Fibroblast of skin of right biceps (primary cell): ENCODE data around the gene RAB15.

ENCODE experiments used
- DNase-seq: peaks from one replicate; pipeline ENCODE4 v3.0.0-alpha.2; 2013

Gene RAB15

DNA sequence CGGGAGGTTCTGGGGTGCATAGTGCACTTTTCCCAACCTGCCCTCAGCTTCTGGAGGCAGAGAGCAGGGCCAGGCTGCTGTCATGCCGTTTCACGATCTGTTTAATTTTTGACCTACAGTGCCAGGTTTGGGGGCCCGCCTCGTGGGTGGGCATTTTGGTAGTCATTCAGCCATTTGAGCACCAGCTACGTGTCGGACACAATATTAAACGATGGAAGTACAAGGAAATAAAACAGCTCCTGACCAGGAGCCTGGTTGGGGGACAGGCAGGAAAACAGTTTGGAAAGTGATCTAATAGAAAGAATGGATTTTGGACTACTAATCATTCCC is 15.3 kb upstream of the RAB15 start:
- no peak for DNase-seq

DNA sequence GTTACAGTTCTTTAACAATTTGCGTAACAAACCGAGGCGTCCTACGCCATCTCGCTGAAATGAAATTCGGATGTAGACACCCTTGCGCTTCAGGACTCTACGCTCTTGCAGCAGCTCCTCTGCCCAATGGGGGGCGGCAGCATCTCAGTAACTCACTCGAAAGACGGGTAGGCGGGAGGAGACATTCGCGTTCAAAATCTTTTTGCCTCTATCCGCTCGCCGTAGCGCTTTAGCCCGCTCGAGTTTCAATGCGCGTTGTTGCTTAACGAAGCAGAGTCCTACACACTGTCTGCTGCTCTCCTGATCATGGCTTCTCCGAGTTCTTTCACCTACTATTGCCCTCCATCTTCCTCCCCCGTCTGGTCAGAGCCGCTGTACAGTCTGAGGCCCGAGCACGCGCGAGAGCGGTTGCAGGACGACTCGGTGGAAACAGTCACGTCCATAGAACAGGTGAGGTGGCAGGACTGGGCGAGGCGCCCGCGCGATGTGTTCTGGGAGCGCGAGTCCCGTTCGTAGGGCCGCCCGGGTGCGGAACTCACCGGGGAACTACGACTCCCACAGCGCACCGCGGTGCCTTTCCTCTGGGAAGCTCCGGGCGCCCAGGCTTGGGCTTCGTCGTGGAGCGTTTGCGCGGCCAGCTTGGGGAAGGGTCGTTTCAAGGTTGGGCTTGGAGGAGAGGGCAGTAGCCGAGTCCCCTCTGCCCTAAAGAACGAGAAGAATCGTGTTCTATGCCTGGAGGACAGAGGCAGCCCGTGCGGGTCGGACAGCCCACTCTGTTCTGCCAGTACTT is 14.7 kb upstream of the RAB15 start, which contains the start of gene FNTB:
FNTB (plus strand) TSS at position 248 of the 790 bp plus-strand sequence; CDS start at position 307, 59 bp downstream.
- peak; percentile 97 for DNase-seq

DNA sequence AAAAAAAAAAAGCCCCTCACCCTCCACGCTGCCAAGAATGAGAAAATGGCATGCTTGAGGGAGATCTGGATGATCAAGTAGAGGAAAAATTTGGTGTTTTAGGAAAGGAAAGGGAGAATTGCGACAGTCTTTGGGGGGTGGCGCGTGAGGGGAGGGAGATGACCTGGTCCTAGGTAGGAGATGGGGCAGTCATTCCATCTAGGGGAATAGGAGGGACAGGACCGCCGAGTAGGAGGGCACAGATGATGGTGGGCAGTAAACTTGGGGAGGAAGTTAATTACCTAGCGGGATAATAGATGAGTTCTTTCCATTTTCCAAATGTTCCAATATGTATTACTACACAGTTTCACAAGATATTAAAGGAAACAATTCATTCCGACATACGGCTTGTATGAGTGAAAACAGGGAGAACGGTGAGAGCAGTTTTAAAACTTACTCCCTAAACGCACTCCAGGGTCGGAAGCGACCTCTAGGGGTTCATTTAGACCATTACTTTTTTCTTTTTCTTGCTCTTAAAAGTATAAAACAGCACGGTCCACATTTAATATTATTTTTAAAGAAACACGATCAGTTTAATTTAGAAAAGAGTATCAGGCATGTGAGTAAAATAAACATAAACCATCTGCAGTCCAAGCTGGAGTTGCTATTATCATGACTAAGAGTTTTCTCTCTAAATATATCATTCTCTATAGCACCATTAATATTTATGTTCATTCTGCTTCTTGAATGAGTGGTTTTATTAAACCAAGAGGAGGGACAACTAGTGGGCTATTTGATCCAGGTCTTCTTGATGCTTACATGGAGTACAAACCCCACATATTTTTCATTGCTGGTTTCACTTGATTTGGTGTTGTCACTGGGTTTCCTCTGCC is 11.5 kb upstream of the RAB15 start:
- peak; percentile 51 for DNase-seq

DNA sequence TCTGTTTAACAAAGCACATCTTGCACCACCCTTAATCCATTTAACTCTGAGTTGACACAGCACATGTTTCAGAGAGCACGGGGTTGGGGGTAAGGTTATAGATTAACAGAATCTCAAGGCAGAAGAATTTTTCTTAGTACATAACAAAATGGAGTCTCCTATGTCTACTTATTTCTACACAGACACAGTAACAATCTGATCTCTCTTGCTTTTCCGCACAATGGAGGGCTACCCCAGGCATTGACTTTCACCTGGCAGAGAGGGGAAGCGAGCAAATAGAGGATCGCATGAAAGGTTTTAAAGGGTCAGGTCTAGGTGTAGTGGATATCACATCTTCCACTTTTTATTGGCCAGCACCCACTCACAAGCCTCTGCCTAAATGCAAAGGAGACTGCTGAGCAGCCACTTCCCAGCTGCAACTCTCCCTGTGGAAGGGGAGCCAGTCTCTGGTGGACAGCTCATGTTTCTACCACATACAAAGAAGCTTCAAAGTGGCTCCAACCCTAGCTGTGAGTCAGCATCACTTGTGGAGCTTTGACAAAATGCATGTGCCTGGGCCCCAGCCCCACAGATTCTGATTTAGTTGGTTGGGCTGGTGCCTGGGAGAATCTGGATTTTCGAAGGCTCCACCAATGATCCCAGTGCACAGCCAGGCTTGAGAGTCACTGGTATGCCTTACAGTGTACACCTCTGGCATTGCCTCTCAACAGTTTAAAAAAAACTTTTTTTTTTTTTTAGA is 7.4 kb upstream of the RAB15 start:
- peak; percentile 33 for DNase-seq

DNA sequence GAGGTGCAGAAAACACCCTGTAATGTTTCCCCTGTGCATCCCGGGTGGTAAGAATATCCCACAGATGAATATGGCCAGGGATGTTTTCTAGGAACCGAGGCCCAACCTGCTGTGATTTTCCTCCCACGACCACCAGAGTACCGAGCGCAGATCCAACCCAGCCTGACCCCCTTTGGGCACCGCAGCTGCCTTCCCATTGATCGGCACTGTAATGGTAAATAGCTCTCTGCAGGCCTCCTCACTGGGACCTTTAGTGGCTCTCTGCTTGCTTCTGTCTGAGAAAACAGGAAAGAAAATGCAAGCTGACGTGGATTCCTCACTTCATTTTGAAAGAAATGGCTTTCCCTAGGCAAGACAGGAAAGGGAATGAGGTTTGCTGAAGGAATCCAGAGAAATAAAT is 2.4 kb upstream of the RAB15 start:
- DNase-seq = no peak

DNA sequence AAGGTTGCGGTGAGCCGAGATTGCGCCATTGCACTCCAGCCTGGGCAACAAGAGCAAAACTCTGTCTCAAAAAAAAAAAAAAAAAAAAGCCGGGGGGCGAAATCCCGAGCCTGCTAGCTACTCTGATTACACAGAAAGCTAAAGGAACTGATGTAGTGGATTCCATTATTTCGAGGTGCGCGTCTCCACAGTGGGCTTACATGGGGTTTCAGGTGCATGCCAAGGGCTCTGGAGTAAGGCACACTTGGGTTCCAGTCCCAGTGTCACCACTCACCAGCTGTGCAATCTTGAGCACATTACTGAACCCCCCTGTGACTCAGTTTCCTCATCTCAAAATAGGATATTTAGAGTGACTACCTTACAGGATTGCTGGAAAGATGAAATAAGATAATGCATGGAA is 1.7 kb upstream of the RAB15 start:
- DNase-seq = no peak

DNA sequence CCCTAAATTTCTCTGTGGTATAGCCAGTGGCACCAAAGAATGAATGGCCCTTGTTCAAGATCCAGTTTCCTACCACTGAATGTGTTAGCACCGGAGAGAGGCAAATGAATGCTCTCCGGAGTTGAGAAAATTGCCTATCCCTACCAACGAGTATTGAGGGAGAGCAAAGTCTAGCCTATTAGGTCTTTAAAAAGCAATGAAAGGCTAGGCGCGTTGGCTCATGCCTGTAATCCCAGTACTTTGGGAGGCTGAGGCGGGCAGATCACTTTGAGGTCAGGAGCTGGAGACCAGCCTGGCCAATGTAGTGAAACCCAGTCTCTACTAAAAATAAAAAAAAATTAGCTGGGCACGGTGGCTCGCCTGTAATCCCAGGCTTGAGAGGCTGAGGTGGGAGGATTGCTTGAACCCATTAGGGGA is 898 bp upstream of the RAB15 start:
- DNase-seq = no peak

DNA sequence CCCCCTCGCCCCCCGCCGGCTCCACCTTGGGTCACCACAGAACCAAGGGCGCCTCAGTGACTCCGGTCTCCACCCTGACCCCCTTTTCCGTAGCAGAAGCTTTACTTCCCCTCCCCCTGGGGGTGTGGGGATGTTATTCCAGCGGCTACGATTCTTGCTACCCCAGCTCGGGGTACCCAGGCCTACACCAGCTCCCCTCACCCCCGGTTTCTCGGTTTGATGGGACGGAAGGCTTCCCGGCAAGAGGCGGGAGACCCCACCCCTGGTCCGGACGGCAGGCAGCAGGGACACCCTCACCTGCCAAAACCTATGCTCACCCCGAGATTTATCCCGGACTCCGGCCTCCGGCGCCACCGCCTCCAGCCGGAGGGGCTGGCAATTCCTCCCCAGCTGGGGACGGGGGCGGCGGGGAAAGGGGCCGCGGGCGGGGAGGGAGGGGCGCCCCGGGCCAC is 619 bp downstream of the RAB15 start:
- DNase-seq = no peak

DNA sequence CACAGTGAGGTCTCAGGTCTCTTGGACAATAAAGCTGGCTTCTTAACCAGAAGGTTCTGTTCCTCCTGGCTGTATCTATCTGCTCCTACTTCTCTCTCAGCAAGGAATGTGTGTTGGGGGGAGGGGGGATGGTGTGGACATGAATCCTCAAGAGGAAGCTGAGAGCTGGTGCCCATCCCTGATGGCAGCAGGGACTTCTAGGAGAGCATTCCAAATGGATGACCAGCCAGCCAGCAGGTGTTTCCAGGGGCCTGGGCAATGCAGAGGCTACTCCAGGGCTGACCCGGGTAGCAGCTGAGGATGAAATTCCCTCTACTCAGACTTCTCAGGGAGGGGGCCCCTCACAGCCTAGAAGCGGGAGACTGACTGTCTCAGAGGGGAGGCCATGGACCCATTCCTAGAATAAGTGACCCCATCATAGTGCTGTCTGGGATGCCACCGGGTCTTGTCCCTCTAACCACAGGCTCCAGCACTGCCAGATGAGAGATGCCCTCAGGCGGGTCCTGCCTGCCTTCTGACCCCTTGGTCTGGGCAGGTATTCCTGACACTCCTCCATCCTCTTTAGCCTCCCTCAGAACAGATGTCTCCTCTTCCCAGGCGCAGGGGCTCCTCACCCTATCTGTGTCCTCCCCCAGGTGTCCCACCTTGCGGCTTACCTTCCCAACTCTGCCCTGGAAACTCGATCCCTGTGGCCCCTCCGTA is 1.2 kb downstream of the RAB15 start:
- DNase-seq = peak; percentile 14

DNA sequence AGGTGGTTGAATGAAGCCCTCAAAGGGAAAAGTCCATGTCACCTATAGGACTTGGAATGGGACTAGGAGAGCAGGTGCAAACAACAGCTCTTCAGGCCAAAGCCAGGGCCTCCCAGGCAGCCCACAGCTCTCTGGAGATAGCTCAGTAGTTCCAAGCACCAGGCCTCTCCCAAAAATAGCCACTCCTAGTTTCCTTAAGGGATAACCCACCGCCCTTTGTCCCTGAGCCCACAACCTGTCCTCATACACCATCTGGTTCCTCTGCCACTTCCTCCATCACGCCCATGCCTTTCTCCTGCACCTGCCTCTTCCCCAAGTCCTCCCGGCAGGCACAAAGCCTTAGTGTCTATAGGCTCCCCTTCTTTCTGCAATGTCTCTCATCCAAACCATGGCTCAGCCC is 2.1 kb downstream of the RAB15 start:
- no peak for DNase-seq

DNA sequence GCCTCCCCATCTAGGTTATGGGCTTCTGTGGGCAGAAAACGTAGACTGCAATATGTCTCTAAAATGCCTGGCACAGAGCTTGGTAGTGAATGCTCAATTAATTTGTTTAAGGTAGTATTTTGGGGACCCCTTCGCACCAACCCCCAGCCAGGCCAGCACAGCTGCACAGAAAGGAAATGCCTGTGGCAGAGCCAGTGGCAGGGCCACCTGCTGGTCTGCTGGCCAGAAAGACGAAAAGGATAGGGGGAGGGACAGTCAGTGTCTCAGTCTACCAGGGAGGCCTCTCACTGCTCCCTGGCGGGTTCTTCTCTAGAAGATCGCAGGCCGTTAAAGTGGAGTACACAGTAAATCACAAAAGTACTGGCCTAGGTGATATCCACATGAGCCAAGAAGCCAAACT is 3.5 kb downstream of the RAB15 start:
- DNase-seq = no peak

DNA sequence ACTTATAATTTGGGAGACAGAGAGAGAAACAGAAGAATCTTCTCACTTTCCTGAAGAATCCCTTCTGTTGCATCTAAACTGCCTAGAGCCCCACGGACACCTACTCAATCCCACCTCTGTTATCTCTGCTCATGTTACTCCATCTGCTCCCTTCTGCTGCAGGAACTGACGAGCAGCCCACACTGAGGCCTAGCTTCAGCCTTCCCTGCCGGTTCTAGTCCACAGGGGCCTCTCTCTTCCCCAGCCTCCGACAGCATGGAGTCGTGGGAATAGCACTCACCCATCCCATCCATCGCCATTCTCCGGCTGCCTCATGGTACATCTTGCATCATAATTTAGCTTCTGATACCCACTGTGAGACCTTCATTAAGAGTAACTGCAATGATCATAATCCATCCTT is 4.0 kb downstream of the RAB15 start:
- DNase-seq = no peak

DNA sequence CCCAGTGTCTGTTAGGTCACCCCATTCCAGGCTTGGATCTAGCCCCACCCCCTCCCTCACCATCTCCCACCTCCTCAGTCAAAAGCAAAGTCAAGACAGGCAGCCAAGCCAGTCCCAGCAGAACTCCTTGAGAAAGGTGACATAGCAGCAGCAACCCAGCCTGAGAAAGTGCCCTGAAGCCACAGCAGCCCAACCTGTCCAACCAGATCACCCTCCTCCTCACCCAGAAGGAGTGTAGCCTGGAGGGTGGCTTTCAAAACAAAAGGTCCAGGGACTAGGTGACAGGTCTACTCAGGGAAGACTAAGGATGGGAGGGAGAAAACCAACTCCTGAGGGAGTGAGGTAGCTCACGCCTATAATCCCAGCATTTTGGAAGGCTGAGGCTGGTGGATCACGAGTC is 5.2 kb downstream of the RAB15 start:
- DNase-seq = no peak

DNA sequence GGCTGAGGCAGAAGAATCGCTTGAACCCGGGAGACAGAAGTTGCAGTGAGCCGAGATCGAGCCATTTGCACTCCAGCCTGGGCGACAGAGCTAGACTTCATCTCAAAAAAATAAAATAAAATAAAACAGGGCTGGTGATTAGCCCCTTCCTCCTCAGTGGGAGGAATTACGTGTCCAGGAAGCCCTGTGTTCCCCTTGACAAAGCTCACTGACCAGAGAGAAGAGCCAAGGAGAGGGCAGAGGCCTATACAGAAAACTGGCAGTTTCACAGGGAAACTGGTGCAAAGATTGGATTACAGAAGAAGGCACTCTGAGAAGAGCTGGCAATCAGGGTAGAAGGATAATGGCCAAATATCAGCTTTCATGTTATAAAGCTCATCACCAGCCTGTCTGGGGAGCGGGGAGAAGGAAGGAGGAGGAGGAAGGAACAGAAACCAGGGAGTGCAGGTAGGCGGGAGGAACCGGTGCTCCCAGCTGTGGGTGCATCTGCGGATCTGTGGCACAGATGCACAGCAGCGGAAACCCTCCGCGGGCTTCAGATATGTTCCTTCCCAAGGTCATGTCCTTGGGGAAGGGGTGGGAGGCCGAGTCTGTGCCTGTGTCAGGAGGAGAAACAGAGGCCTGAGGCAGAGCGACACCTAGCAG is 6.7 kb downstream of the RAB15 start:
- DNase-seq = no peak

DNA sequence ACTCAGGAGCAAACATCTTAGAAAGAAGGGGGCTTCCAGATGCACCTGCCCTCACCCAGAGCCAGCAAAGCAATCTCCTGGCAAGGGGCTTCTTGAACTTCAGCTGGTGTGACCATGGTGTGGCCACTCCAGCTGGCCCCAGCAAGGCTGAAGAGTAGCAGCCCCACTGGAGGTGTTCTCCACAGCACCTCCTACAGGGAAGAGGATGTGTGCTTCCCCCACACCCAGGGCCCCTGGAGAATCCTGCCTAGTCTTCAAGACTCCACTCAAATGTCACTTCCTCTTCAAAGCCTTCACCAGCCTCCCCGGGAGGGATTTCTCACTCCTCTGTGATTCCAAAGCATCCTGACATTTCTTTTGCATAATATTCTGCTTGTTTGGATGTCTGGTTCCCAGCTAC is 8.5 kb downstream of the RAB15 start:
- no peak for DNase-seq

DNA sequence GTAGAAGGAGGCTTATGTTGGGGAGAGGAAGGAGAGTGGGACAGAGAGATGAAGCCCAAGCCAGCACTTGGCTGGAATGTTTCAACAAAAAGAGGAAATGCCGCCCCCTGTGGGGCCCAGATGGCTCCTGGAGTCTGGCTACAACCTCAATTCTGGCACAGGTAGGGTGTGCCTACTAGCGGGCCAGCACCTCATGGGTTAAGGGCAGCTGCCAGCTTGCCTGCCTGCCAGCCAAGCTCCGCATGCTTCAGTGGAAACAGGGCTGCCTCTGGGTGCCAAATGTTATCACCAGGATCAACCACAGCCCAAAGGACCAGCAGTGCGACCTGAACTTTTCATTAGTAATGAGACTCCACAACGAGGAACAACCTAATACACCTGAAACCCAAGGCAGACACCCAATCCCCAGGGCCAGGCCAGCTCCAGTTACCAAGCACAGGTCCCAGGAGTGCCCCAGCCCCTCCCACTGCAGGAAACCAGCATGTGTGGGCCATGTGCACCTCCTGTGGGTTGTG is 11.3 kb downstream of the RAB15 start:
- no peak for DNase-seq

DNA sequence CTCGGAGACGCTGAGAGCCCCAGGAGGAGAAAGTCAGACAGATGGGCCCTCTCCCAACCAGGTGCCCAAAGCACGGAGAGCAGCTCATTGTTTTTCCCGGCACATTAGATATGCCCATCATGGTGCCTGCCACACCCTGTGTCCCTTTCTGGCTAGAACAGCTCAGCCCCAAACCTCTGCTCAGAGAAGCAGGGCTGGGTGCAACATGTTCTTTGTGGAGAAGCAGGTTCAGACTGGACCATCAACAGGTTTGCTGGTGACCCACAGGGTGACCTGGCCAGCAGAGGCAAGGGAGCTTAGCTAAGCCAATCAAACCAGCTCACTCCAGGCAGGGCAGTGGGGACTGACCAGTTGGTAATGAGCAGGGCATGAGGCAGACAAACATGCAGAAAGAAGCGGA is 13.4 kb downstream of the RAB15 start:
- DNase-seq = no peak

DNA sequence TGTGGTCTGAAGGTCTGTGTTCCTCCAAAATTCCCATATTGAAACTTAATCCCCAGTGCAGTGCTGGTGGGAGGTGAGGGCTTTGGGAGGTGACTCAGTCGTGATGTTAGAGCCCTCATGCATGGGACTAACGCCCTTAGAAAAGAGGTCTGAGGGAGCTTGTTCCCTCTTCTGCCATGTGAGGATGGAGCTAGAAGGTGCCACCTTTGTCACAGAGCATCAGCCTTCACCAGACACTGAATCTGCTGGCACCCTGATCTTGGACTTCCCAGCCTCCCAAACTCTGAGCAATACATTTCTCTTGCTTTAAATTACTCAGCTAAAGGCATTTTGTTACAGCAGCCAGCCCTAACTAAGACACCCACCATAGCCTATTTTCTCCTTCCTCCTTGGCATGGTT is 13.9 kb downstream of the RAB15 start:
- no peak for DNase-seq

DNA sequence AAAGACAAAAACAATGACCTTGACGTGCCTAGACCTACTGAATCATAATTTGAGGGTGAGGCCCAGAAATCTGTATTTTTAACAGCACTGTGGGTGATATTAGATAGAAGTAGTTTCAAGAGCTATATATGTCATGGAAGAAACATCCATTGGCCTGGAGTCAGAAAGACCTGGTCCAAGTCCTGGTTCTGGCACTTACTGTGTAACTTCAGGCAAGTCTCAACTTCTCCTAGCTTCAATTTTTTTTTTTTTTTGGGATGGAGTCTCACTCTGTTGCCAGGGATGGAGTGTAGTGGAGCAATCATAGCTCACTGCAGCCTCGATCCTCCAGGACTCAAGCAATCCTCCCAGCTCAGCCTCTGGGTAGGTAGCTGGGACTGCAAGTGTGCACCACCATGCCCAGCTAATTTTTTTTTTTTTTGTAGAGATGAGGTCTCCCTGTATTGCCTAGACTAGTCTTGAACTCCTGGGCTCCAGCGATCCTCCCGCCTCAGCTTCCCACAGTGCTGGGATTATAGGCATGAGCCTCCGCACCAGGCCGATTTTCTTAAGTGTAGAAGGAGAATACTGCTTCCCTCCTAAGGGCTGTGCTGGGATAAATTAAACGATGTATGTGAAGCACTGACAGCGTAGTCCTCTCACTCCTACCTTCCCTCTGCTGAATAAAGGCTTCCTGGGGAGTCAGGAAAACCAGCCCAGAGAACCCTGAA is 15.3 kb downstream of the RAB15 start:
- DNase-seq = no peak

DNA sequence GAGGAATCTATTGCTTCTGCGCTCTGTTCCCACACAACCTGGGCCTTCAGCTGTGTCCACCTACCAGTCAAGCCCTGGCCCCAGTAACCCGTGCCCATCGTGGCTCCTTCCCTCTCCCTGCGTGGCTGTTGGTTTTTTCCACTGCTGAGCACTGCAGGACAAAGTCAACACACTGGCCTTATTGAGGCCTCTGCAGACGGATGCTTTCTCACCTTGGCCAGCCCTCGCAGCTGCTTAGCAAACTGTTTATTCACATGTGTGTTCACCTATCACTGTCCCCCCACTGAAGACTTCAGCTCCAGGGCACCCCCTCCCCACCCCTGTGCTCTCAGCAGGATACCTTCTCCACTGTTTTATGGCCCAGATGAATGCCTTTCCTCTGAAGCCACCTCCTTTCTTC is 16.8 kb downstream of the RAB15 start:
- no peak for DNase-seq

DNA sequence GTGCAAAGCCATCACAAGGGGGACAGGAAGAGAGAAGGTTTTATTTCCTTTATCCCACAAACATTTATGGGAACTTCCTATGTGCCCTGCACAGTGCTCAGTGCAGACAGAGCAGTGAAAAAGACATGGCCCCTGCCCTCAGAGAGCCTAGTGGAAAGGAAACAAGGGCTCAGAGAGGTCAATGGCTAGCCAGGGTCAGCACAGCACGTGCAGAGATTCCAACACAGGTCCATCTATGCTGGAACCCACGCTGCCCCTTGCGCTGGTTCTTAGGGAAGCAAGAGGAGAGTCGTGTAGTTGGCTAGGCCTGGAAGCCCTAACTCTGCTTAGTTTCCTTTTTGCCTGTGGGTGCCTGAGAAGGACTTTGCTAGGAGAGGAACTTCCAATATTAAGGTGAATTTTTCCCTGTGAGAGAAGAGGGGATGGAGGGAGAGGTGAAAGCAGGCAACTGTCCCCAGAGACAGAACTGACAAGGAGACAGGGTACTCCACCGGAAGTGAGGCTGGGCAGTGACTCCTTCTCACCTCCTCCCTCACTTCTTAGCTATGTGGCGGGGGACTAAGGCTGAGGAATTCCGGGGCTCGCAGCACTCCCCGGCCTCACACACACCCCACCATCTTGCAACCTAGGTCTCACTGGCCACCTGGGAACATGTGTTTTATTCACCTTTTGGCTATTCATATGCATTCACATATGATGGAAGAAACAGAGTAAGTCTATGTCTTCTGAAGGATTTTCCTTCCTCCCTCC is 17.5 kb downstream of the RAB15 start:
- DNase-seq = no peak
